H1 (cell line): ENCODE measurements around the gene AATK. TPM values are rescaled to one million over a fixed set of nuclear protein-coding genes. Genes with fewer than 3 reads are reported as not detected.

Source experiments
- CTCF ChIA-PET: fragments of 300-600 bp; sonication (Branson Sonifier 250); formaldehyde crosslinking; loops from one replicate; lab custom pipeline; 2021; ENCODE audit not compliant: partially characterized antibody; lab: Charles Lee
- POLR2A ChIA-PET: fragments of 300-600 bp; sonication (Branson Sonifier 250); formaldehyde crosslinking; loops from one replicate; lab custom pipeline; 2021; ENCODE audit warnings: inconsistent platforms; ENCODE audit not compliant: partially characterized antibody; lab: Charles Lee
- DNase-seq, 2 experiments: peaks; one replicate each; pipeline versions ENCODE4 v3.0.0 to v3.0.0-alpha.2; 2010 to 2022; ENCODE audit warnings: low spot score in 2 of 2, low read depth in 1 of 2, mixed read lengths in 1 of 2
- FAIRE-seq: peaks from 2 replicates; lab custom pipeline; 2011; peaks lifted over from hg19 to GRCh38; lab: Jason Lieb, UNC
- H2AFZ ChIP-seq: 2 replicates; pipeline ENCODE4 v1.8.1; 2012; ENCODE audit warnings: low read length, inconsistent platforms
- H2AK5ac ChIP-seq: 2 replicates; pipeline ENCODE4 v1.6.1; 2013; ENCODE audit warnings: low read depth, low read length
- H2BK120ac ChIP-seq: replicated peaks from 2 replicates; pipeline ENCODE3; 2013; ENCODE audit warnings: low read depth, low read length, inconsistent platforms
- H2BK12ac ChIP-seq: 2 replicates; pipeline ENCODE4 v1.6.1; 2013; ENCODE audit warnings: low read depth, low read length
- H2BK15ac ChIP-seq: 2 replicates; pipeline ENCODE4 v1.6.1; 2013; ENCODE audit warnings: low read length
- H2BK20ac ChIP-seq: 2 replicates; pipeline ENCODE4 v1.6.1; 2013; ENCODE audit warnings: low read length
- H2BK5ac ChIP-seq: 2 replicates; pipeline ENCODE4 v1.6.1; 2013; ENCODE audit warnings: low read depth, low read length
- H3K14ac ChIP-seq: 2 replicates; pipeline ENCODE4 v1.6.1; 2013; ENCODE audit warnings: inconsistent platforms; ENCODE audit not compliant: insufficient read length
- H3K18ac ChIP-seq: 2 replicates; pipeline ENCODE4 v1.6.1; 2013; ENCODE audit warnings: low read length; ENCODE audit errors: extremely low read depth
- H3K23ac ChIP-seq: 2 replicates; pipeline ENCODE4 v1.6.1; 2013; ENCODE audit warnings: inconsistent platforms; ENCODE audit not compliant: insufficient read length
- H3K23me2 ChIP-seq: 2 replicates; pipeline ENCODE4 v1.6.1; 2013; ENCODE audit warnings: low read depth, low read length
- H3K27ac ChIP-seq: 2 replicates; pipeline ENCODE4 v1.6.1; 2011; ENCODE audit warnings: low read depth, low read length, inconsistent platforms
- H3K27me3 ChIP-seq, 4 experiments: replicated peaks in 1 of 4; 1 replicate in 1 of 4; 2 replicates in 3 of 4; pipeline versions ENCODE4 v1.6.1 to v1.8.1; 2011 to 2013; ENCODE audit warnings: low read length in 3 of 4, mild to moderate bottlenecking in 3 of 4, inconsistent platforms in 2 of 4, mixed read lengths in 2 of 4, moderate library complexity in 1 of 4; ENCODE audit not compliant: control insufficient read depth in 3 of 4, insufficient read depth in 3 of 4; ENCODE audit errors: extremely low read depth in 1 of 4
- H3K36me3 ChIP-seq, 4 experiments: 2 replicates each; pipeline versions ENCODE4 v1.6.1 to v1.8.1; 2011 to 2013; ENCODE audit warnings: mild to moderate bottlenecking in 4 of 4, low read length in 3 of 4, moderate library complexity in 2 of 4, control low read depth in 1 of 4, inconsistent platforms in 1 of 4; ENCODE audit not compliant: insufficient read depth in 4 of 4, control insufficient read depth in 2 of 4
- H3K4ac ChIP-seq: replicated peaks from 2 replicates; pipeline ENCODE3; 2013; ENCODE audit warnings: low read length, low read depth, mixed read lengths, inconsistent platforms; ENCODE audit not compliant: insufficient read length
- H3K4me1 ChIP-seq, 4 experiments: replicated peaks in 1 of 4; 1 replicate in 1 of 4; 2 replicates in 3 of 4; pipeline versions ENCODE4 v1.6.1 to v1.8.1; 2011 to 2013; ENCODE audit warnings: low read length in 3 of 4, inconsistent platforms in 2 of 4, mixed read lengths in 1 of 4; ENCODE audit not compliant: insufficient read depth in 4 of 4, control insufficient read depth in 3 of 4
- H3K4me2 ChIP-seq, 2 experiments: 2 replicates each; pipeline versions ENCODE4 v1.6.1 to v1.8.1; 2011 to 2013; ENCODE audit warnings: low read depth in 2 of 2, low read length in 2 of 2, control low read depth in 1 of 2, inconsistent platforms in 1 of 2, mild to moderate bottlenecking in 1 of 2; ENCODE audit not compliant: insufficient read depth in 1 of 2
- H3K4me3 ChIP-seq, 4 experiments: fragments of 200-600, 300-600 bp in 1 of 4; sonication (generic), shearing (Covaris generic), sonication (Bioruptor Twin) in 1 of 4; 2 replicates each; pipeline versions ENCODE4 v1.5.1 to v1.8.1; 2011 to 2016; ENCODE audit warnings: low read length in 4 of 4, low read depth in 3 of 4, control low read depth in 2 of 4, inconsistent platforms in 2 of 4, mild to moderate bottlenecking in 2 of 4, mixed read lengths in 1 of 4, moderate library complexity in 1 of 4; ENCODE audit not compliant: insufficient read depth in 2 of 4; ENCODE audit errors: extremely low read depth in 1 of 4
- H3K56ac ChIP-seq: replicated peaks from 2 replicates; pipeline ENCODE3; 2013; ENCODE audit warnings: low read depth, mild to moderate bottlenecking, mixed read lengths, low read length, inconsistent platforms; ENCODE audit not compliant: insufficient read length
- H3K79me1 ChIP-seq: 2 replicates; pipeline ENCODE4 v1.6.1; 2013; ENCODE audit warnings: low read depth, low read length, control low read depth
- H3K79me2 ChIP-seq, 2 experiments: 2 replicates each; pipeline versions ENCODE4 v1.6.1 to v1.8.1; 2012 to 2013; ENCODE audit warnings: low read length in 2 of 2, mild to moderate bottlenecking in 2 of 2, inconsistent platforms in 1 of 2; ENCODE audit not compliant: insufficient read depth in 2 of 2, control insufficient read depth in 1 of 2
- H3K9ac ChIP-seq, 4 experiments: replicated peaks in 1 of 4; 1 replicate in 1 of 4; 2 replicates in 3 of 4; pipeline versions ENCODE4 v1.6.1 to v1.8.1; 2011 to 2013; ENCODE audit warnings: low read depth in 3 of 4, low read length in 3 of 4, control low read depth in 2 of 4, mild to moderate bottlenecking in 2 of 4, moderate library complexity in 2 of 4, inconsistent platforms in 1 of 4; ENCODE audit errors: extremely low read depth in 1 of 4
- H3K9me3 ChIP-seq, 2 experiments: 2 replicates each; pipeline versions ENCODE4 v1.6.1 to v1.8.1; 2012 to 2013; ENCODE audit warnings: mild to moderate bottlenecking in 2 of 2, moderate library complexity in 2 of 2, control low read depth in 1 of 2, inconsistent platforms in 1 of 2, low read depth in 1 of 2, low read length in 1 of 2, mixed read lengths in 1 of 2; ENCODE audit not compliant: insufficient read depth in 2 of 2
- H4K20me1 ChIP-seq, 2 experiments: replicated peaks in 1 of 2; 2 replicates each; pipeline versions ENCODE3 to v1.8.1; 2011 to 2013; ENCODE audit warnings: inconsistent platforms in 2 of 2, low read length in 2 of 2, mild to moderate bottlenecking in 1 of 2; ENCODE audit not compliant: insufficient read depth in 2 of 2, control insufficient read depth in 1 of 2
- H4K5ac ChIP-seq: 2 replicates; pipeline ENCODE4 v1.6.1; 2013; ENCODE audit warnings: low read length, low read depth, mixed read lengths, inconsistent platforms; ENCODE audit not compliant: insufficient read length
- H4K8ac ChIP-seq: 2 replicates; pipeline ENCODE4 v1.8.0; 2013; ENCODE audit warnings: mild to moderate bottlenecking, moderate library complexity, low read length, inconsistent platforms; ENCODE audit not compliant: insufficient read depth; ENCODE audit errors: extremely low read depth
- H4K91ac ChIP-seq: replicated peaks from 2 replicates; pipeline ENCODE3; 2013; ENCODE audit warnings: low read length, mixed read lengths, inconsistent platforms; ENCODE audit not compliant: insufficient read length
- BRCA1 ChIP-seq: IDR thresholded peaks from 2 replicates; pipeline ENCODE4 v1.6.1; 2012; ENCODE audit warnings: low read depth, low read length, improper control_type of control experiment
- CREB1 ChIP-seq: IDR thresholded peaks from 2 replicates; pipeline ENCODE4 v1.6.1; 2012; ENCODE audit warnings: inconsistent platforms
- EP300 ChIP-seq, 2 experiments: IDR thresholded peaks; 1 replicate in 1 of 2; 2 replicates in 1 of 2; pipeline ENCODE4 v1.6.1; 2011 to 2012; ENCODE audit warnings: low read depth in 2 of 2, low read length in 2 of 2, mild to moderate bottlenecking in 2 of 2, borderline replicate concordance in 1 of 2, inconsistent platforms in 1 of 2, moderate library complexity in 1 of 2
- EZH2 ChIP-seq: fragments of 200-600 bp; sonication (generic); IDR thresholded peaks from 2 replicates; pipeline ENCODE4 v1.7.1; 2012; ENCODE audit warnings: low read depth, mild to moderate bottlenecking, moderate library complexity, low read length, inconsistent platforms; ENCODE audit not compliant: severe bottlenecking
- GTF2F1 ChIP-seq: IDR thresholded peaks from 2 replicates; pipeline ENCODE4 v1.6.1; 2012; ENCODE audit warnings: low read depth, low read length, improper control_type of control experiment, borderline replicate concordance
- HDAC2 ChIP-seq, 2 experiments: fragments of 300-600 bp in 1 of 2; sonication (generic) in 1 of 2; IDR thresholded peaks; 2 replicates each; pipeline ENCODE4 v1.6.1; 2011 to 2012; ENCODE audit warnings: low read depth in 2 of 2, low read length in 2 of 2, mild to moderate bottlenecking in 2 of 2, moderate library complexity in 2 of 2, borderline replicate concordance in 1 of 2, inconsistent platforms in 1 of 2
- MAX ChIP-seq: IDR thresholded peaks from 2 replicates; pipeline ENCODE4 v1.6.1; 2012; ENCODE audit warnings: inconsistent platforms
- NRF1 ChIP-seq: IDR thresholded peaks from 2 replicates; pipeline ENCODE4 v1.6.1; 2011; ENCODE audit warnings: mild to moderate bottlenecking, low read depth, low read length, improper control_type of control experiment
- POLR2AphosphoS5 ChIP-seq: IDR thresholded peaks from 2 replicates; pipeline ENCODE4 v1.6.1; 2011; ENCODE audit warnings: low read depth, low read length
- RBBP5 ChIP-seq: IDR thresholded peaks from 2 replicates; pipeline ENCODE4 v1.7.1; 2012; ENCODE audit warnings: low read depth, mild to moderate bottlenecking, inconsistent platforms, low read length, moderate library complexity, borderline replicate concordance
- RFX5 ChIP-seq: IDR thresholded peaks from 2 replicates; pipeline ENCODE4 v1.6.1; 2011; ENCODE audit warnings: low read depth, low read length, improper control_type of control experiment, borderline replicate concordance
- RXRA ChIP-seq: IDR thresholded peaks from 2 replicates; pipeline ENCODE4 v1.6.1; 2011; ENCODE audit warnings: low read depth, mild to moderate bottlenecking, low read length, moderate library complexity; ENCODE audit not compliant: insufficient read depth
- TAF1 ChIP-seq: IDR thresholded peaks from 2 replicates; pipeline ENCODE4 v1.6.1; 2011; ENCODE audit warnings: mild to moderate bottlenecking, low read depth, low read length
- WGBS, 2 experiments: shearing (Covaris generic) in 1 of 2; methylation state at CpG; one replicate each; pipeline versions ENCODE4 v1.1.6 to v1.1.7; 2013 to 2015; ENCODE audit warnings: low lambda C conversion rate in 2 of 2, mixed read lengths in 2 of 2, inconsistent platforms in 1 of 2, low coverage in 1 of 2, missing lambda C conversion rate in 1 of 2; ENCODE audit not compliant: insufficient replicate concordance in 2 of 2, insufficient coverage in 1 of 2, insufficient read length in 1 of 2; ENCODE audit errors: extremely low coverage in 1 of 2, missing lambda C conversion rate in 1 of 2; 5-methylcytosine and 5-hydroxymethylcytosine counted together
- polyA plus RNA-seq, 7 experiments: library from polyadenylated mRNA; depleted of rRNA in 3 of 7; stranded (reverse) in 5 of 7; unstranded in 2 of 7; fragments of >200 nt in 5 of 7; fragments of 200-250 nt in 2 of 7; gene quantifications; 1 replicate in 5 of 7; 2 replicates in 1 of 7; 4 replicates in 1 of 7; pipeline versions ENCODE4 v1.2.1 to v1.2.3, GENCODE V29; 2011 to 2013; ENCODE audit warnings: missing spikeins in 2 of 7, mixed read lengths in 2 of 7
- total RNA-seq: library from RNA; stranded (reverse); fragmentation: NEBNext Ultra II Directional; extraction: Animal tissue kit (Norgen Biotek cat#: 25700); gene quantifications from 2 replicates; pipeline ENCODE4 v1.2.1, GENCODE V29; 2021

Gene AATK
- total and polyA plus RNA-seq, 2 of the 8 experiments (the other 6 are each of a cell fraction or from before 2014, with no cell fraction given), result 1.7 to 3.5 TPM

GRCh38 chr17:81200201-81200600 is 34.2 kb upstream of the AATK start:
- no peaks in the 10 kb centered on the region; a peak in 1 of 7 replicates for H3K4me1 ChIP-seq
- no peak overlapping the region for H3K4ac ChIP-seq
- 90% methylated on average over 18 of the region's 18 CpGs; no CpG with 5 or more reads in 1 of the 2 experiments for WGBS, 2 experiments
- H3K23ac ChIP-seq, result no peak overlapping the region
- POLR2A ChIA-PET, result interaction anchor here (1.3 to 1.6 kb wide), 3 partner anchors 23 to 45 kb away, joined by 3 to 4 read pairs (median 3); partner anchors contain the start of gene CEP131
- no peak overlapping the region for H4K5ac ChIP-seq
- H3K9me3 ChIP-seq, result no peaks in the 10 kb centered on the region
- H3K23me2 ChIP-seq, result no peaks in the 10 kb centered on the region
- DNase-seq (no peak), FAIRE-seq (no peak)
- H2BK12ac ChIP-seq, result no peak overlapping the region
- H3K36me3 ChIP-seq, result peaks cover 2 to 23% (median 5%) of the 10 kb centered on the region in 4 experiments; a peak in 3 of 8 replicates
- no peak overlapping the region for H4K91ac ChIP-seq
- H3K9ac ChIP-seq, result no peak overlapping the region
- no peak overlapping the region for H2BK5ac ChIP-seq
- TF ChIP-seq TAF1 (no peak), NRF1 (no peak), GTF2F1 (no peak), MAX (no peak), POLR2AphosphoS5 (no peak), EZH2 (no peak), RBBP5 (no peak), RFX5 (no peak), EP300 (IDR thresholded peaks at IDR 0.05; ENCODE audit: borderline replicate concordance in 1 of 2, low read depth in 2 of 2, low read length in 2 of 2) (no peak), RXRA (no peak), CREB1 (no peak), BRCA1 (no peak), HDAC2 (IDR thresholded peaks at IDR 0.05; ENCODE audit: borderline replicate concordance in 1 of 2, low read depth in 2 of 2, low read length in 2 of 2) (no peak)
- no peak overlapping the region for H2AFZ ChIP-seq
- H2BK120ac ChIP-seq, result no peak overlapping the region
- no peak overlapping the region for H2BK20ac ChIP-seq
- no peak overlapping the region for H3K4me3 ChIP-seq
- H3K27ac ChIP-seq, result no peak overlapping the region
- no peak overlapping the region for H2AK5ac ChIP-seq
- H4K20me1 ChIP-seq, result peaks cover 0 to 8% of the 10 kb centered on the region in 2 experiments
- H2BK15ac ChIP-seq, result no peak overlapping the region
- CTCF ChIA-PET, result interaction anchor here (0.9 to 3.0 kb wide), 18 partner anchors 10 to 122 kb away, joined by 3 to 25 read pairs (median 4); partner anchors contain the start of genes AATK, CEP131 and PVALEF
- no peaks in the 10 kb centered on the region for H3K79me1 ChIP-seq
- H3K14ac ChIP-seq, result no peak overlapping the region
- H3K4me2 ChIP-seq, result no peak overlapping the region
- no peak overlapping the region for H4K8ac ChIP-seq
- no peak overlapping the region for H3K18ac ChIP-seq
- no peaks in the 10 kb centered on the region for H3K79me2 ChIP-seq
- no peaks in the 10 kb centered on the region for H3K27me3 ChIP-seq
- H3K56ac ChIP-seq, result no peak overlapping the region
